MM.1S (cell line): ENCODE measurements around the gene LMF1.

Source experiments
- DNase-seq: peaks from one replicate; pipeline ENCODE4 v3.0.0-alpha.2; 2015
- H2AFZ ChIP-seq: fragments of 300-600 bp; sonication (generic); 2 replicates; pipeline ENCODE4 v1.6.0; 2016; ENCODE audit warnings: antibody characterized with exemption, low read length
- H3F3A ChIP-seq: fragments of 300-600 bp; sonication (generic); 2 replicates; pipeline ENCODE4 v1.6.1; 2016; ENCODE audit warnings: mild to moderate bottlenecking, antibody characterized with exemption, low read length, moderate library complexity, mixed read lengths; ENCODE audit not compliant: insufficient read depth
- H3K27ac ChIP-seq: fragments of 300-600 bp; sonication (generic); 2 replicates; pipeline ENCODE4 v1.5.1; 2016; ENCODE audit warnings: mild to moderate bottlenecking, low read length
- H3K27me3 ChIP-seq: fragments of 300-600 bp; sonication (generic); replicated peaks from 2 replicates; pipeline ENCODE4 v1.6.0; 2016; ENCODE audit warnings: low read length; ENCODE audit not compliant: insufficient read depth
- H3K36me3 ChIP-seq: fragments of 300-600 bp; sonication (generic); replicated peaks from 2 replicates; pipeline ENCODE4 v1.6.1; 2016; ENCODE audit warnings: mild to moderate bottlenecking, low read length, mixed read lengths; ENCODE audit not compliant: insufficient read depth
- H3K4me1 ChIP-seq: fragments of 300-600 bp; sonication (generic); 2 replicates; pipeline ENCODE4 v1.6.1; 2016; ENCODE audit warnings: low read length, mixed read lengths
- H3K4me2 ChIP-seq: fragments of 300-600 bp; sonication (generic); 2 replicates; pipeline ENCODE4 v1.6.0; 2016; ENCODE audit warnings: low read depth, low read length
- H3K4me3 ChIP-seq: fragments of 300-600 bp; sonication (generic); 2 replicates; pipeline ENCODE4 v1.5.1; 2016; ENCODE audit warnings: low read length, mixed read lengths
- H3K79me2 ChIP-seq: fragments of 300-600 bp; sonication (generic); 2 replicates; pipeline ENCODE4 v1.6.1; 2016; ENCODE audit warnings: mixed run types, low read length, mixed read lengths
- H3K9ac ChIP-seq: fragments of 300-600 bp; sonication (generic); 2 replicates; pipeline ENCODE4 v1.6.1; 2016; ENCODE audit warnings: low read length, mixed read lengths
- H3K9me2 ChIP-seq: fragments of 300-600 bp; sonication (generic); replicated peaks from 2 replicates; pipeline ENCODE4 v1.6.1; 2016; ENCODE audit warnings: mild to moderate bottlenecking, low read length, mixed read lengths; ENCODE audit not compliant: insufficient read depth
- H3K9me3 ChIP-seq: fragments of 300-600 bp; sonication (generic); replicated peaks from 2 replicates; pipeline ENCODE4 v1.6.1; 2016; ENCODE audit warnings: mild to moderate bottlenecking, low read length, mixed read lengths; ENCODE audit not compliant: insufficient read depth
- H4K20me1 ChIP-seq: fragments of 300-600 bp; sonication (generic); 2 replicates; pipeline ENCODE4 v1.6.1; 2016; ENCODE audit warnings: mild to moderate bottlenecking, low read length, moderate library complexity, mixed read lengths; ENCODE audit not compliant: insufficient read depth
- EZH2 ChIP-seq: fragments of 300-600 bp; sonication (generic); optimal IDR thresholded peaks from 2 replicates; pipeline ENCODE3; 2017; ENCODE audit warnings: low read depth, mild to moderate bottlenecking, antibody characterized with exemption, low read length, mixed read lengths
- EZH2phosphoT487 ChIP-seq: fragments of 300-600 bp; sonication (generic); IDR thresholded peaks from 2 replicates; pipeline ENCODE4 v1.6.1; 2018; ENCODE audit warnings: antibody characterized with exemption, low read length
- TF ChIP-seq, protein P1 (sequence below): fragments of 300-600 bp; sonication (generic); IDR thresholded peaks from 2 replicates; pipeline ENCODE4 v1.5.1; 2016; ENCODE audit warnings: antibody characterized with exemption, low read length, mixed read lengths

The LMF1 gene

DNA sequence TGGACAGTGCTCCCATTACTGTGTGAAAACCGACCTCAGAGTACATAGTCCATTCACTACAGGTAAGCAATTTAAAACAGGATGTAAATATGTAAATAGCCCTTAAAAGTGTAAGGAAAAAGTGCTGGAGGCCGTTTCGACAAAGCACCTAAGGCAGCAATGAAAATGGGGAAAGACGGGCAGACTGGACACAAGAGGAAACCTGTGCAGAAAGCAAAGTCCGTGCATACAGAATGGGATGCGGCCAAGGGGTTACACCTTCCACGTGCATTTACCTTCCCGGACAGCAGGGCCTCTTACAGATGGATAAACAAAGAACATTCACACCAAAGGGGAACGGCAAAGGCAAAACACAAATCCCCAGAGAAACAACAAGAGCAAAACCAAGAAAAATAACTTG, 32.0 kb downstream of the LMF1 start:
- Histone ChIP-seq H3K4me2 (no peak overlapping the region), H3K27ac (no peak overlapping the region), H3K9me2 (no peaks in the 10 kb centered on the region), H3K36me3 (no peaks in the 10 kb centered on the region), H4K20me1 (no peaks in the 10 kb centered on the region), H3F3A (no peaks in the 10 kb centered on the region), H3K4me1 (no peaks in the 10 kb centered on the region), H3K9ac (no peak overlapping the region), H3K9me3 (no peaks in the 10 kb centered on the region), H2AFZ (no peak overlapping the region), H3K27me3 (peaks cover 89% of the 10 kb centered on the region), H3K79me2 (no peaks in the 10 kb centered on the region), H3K4me3 (no peak overlapping the region)
- no peak for TF ChIP-seq EZH2
- TF ChIP-seq, protein P1, sequence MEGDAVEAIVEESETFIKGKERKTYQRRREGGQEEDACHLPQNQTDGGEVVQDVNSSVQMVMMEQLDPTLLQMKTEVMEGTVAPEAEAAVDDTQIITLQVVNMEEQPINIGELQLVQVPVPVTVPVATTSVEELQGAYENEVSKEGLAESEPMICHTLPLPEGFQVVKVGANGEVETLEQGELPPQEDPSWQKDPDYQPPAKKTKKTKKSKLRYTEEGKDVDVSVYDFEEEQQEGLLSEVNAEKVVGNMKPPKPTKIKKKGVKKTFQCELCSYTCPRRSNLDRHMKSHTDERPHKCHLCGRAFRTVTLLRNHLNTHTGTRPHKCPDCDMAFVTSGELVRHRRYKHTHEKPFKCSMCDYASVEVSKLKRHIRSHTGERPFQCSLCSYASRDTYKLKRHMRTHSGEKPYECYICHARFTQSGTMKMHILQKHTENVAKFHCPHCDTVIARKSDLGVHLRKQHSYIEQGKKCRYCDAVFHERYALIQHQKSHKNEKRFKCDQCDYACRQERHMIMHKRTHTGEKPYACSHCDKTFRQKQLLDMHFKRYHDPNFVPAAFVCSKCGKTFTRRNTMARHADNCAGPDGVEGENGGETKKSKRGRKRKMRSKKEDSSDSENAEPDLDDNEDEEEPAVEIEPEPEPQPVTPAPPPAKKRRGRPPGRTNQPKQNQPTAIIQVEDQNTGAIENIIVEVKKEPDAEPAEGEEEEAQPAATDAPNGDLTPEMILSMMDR = no peak
- no peak for TF ChIP-seq EZH2phosphoT487
- DNase-seq = no peak

DNA sequence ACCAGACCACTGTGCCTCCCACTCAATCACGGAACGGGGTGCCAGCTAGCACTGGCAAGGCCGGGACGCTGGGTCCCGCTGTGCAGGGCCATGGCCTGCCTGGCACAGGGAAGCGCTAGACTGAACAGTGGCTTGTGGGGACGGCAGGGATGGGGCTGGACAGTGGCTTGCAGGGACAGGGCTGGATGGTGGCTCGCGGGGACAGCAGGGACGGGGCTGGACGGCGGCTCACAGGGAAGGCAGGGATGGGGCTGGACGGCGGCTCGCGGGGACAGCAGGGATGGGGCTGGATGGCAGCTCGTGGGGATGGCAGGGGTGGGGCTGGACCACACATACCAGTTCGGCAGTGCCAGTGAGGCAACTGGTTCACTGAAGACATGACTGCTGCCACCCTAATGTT, 32.6 kb downstream of the LMF1 start:
- Histone ChIP-seq H3K9me2 (no peaks in the 10 kb centered on the region), H3K4me1 (no peaks in the 10 kb centered on the region), H3K27ac (no peak overlapping the region), H4K20me1 (no peaks in the 10 kb centered on the region), H3K27me3 (peaks cover 95% of the 10 kb centered on the region), H2AFZ (no peak overlapping the region), H3K36me3 (no peaks in the 10 kb centered on the region), H3K4me2 (no peak overlapping the region), H3K9me3 (no peaks in the 10 kb centered on the region), H3K4me3 (no peak overlapping the region), H3F3A (no peaks in the 10 kb centered on the region), H3K79me2 (no peaks in the 10 kb centered on the region), H3K9ac (no peak overlapping the region)
- no peak for DNase-seq
- TF ChIP-seq, protein P1 = no peak
- TF ChIP-seq EZH2phosphoT487 (no peak), EZH2 (no peak)

GRCh38 chr16:937723-938122, 33.1 kb downstream of the LMF1 start:
- H4K20me1 ChIP-seq = no peaks in the 10 kb centered on the region
- DNase-seq = no peak
- H3K27me3 ChIP-seq = peaks cover 99% of the 10 kb centered on the region

More at GRCh38 chr16:937723-938122, 33.1 kb downstream of the LMF1 start:
- no peak overlapping the region for H3K27ac ChIP-seq
- TF ChIP-seq, protein P1 = no peak
- TF ChIP-seq EZH2phosphoT487 (no peak), EZH2 (no peak)
- no peaks in the 10 kb centered on the region for H3F3A ChIP-seq
- no peaks in the 10 kb centered on the region for H3K4me1 ChIP-seq
- no peak overlapping the region for H2AFZ ChIP-seq
- no peak overlapping the region for H3K9ac ChIP-seq
- no peaks in the 10 kb centered on the region for H3K36me3 ChIP-seq
- H3K4me2 ChIP-seq = no peak overlapping the region
- no peaks in the 10 kb centered on the region for H3K9me3 ChIP-seq
- no peaks in the 10 kb centered on the region for H3K9me2 ChIP-seq
- H3K4me3 ChIP-seq = no peak overlapping the region
- H3K79me2 ChIP-seq = no peaks in the 10 kb centered on the region
